Liver (tissue), 9 donors: ENCODE measurements around the gene FAM53B. TPM values are rescaled to one million over a fixed set of nuclear protein-coding genes. Genes with fewer than 3 reads are reported as not detected.

ENCODE experiments used
- DNase-seq: peaks from one replicate; pipeline ENCODE4 v3.0.0-alpha.2; 2017; ENCODE audit warnings: low spot score
- H3K27ac ChIP-seq, 2 donors: one replicate each; pipeline ENCODE4 v1.7.0; 2013; ENCODE audit warnings: inconsistent platforms in 2 of 2, low read length in 2 of 2, control low read depth in 1 of 2, low read depth in 1 of 2, mild to moderate bottlenecking in 1 of 2
- H3K27me3 ChIP-seq, 4 donors: one replicate each; pipeline versions ENCODE4 v1.6.1 to v1.7.0; 2013; ENCODE audit warnings: low read length in 3 of 4, inconsistent platforms in 1 of 4, mild to moderate bottlenecking in 1 of 4, moderate library complexity in 1 of 4; ENCODE audit not compliant: control insufficient read depth in 4 of 4, insufficient read depth in 4 of 4
- H3K36me3 ChIP-seq, 4 donors: one replicate each; pipeline versions ENCODE4 v1.6.1 to v1.7.0; 2013; ENCODE audit warnings: low read length in 3 of 4, mild to moderate bottlenecking in 3 of 4, low read depth in 1 of 4, moderate library complexity in 1 of 4; ENCODE audit not compliant: control insufficient read depth in 4 of 4, insufficient read depth in 3 of 4
- H3K4me1 ChIP-seq, 4 donors: one replicate each; pipeline versions ENCODE4 v1.6.1 to v1.7.0; 2013; ENCODE audit warnings: low read length in 3 of 4, mild to moderate bottlenecking in 3 of 4, moderate library complexity in 1 of 4; ENCODE audit not compliant: control insufficient read depth in 4 of 4, insufficient read depth in 4 of 4
- H3K4me3 ChIP-seq, 3 donors: one replicate each; pipeline versions ENCODE4 v1.6.1 to v1.7.0; 2013; ENCODE audit warnings: low read length in 3 of 3, control low read depth in 1 of 3, low read depth in 1 of 3, mild to moderate bottlenecking in 1 of 3
- H3K9ac ChIP-seq, 2 donors: one replicate each; pipeline ENCODE4 v1.7.0; 2013; ENCODE audit warnings: low read length in 2 of 2, mild to moderate bottlenecking in 2 of 2, moderate library complexity in 2 of 2, control low read depth in 1 of 2, low read depth in 1 of 2
- H3K9me3 ChIP-seq, 4 donors: one replicate each; pipeline versions ENCODE4 v1.6.1 to v1.7.0; 2013; ENCODE audit warnings: low read length in 3 of 4; ENCODE audit not compliant: control insufficient read depth in 4 of 4
- ATF3 ChIP-seq: IDR thresholded peaks from 2 replicates; pipeline ENCODE4 v1.6.1; 2016; ENCODE audit warnings: antibody characterized with exemption
- CTCF ChIP-seq: fragments of 150-350 bp; IDR thresholded peaks from 2 replicates; pipeline ENCODE4 v1.5.1; 2017; ENCODE audit warnings: improper control_type of control experiment, low read depth, low read length; ENCODE audit not compliant: missing input control
- EGR1 ChIP-seq, 2 donors: IDR thresholded peaks; 2 replicates each; pipeline ENCODE4 v1.6.1; 2016 to 2018; ENCODE audit warnings: antibody characterized with exemption in 2 of 2, low read depth in 2 of 2
- FOXA1 ChIP-seq: IDR thresholded peaks from 2 replicates; pipeline ENCODE4 v1.6.1; 2016; ENCODE audit warnings: antibody characterized with exemption
- FOXA2 ChIP-seq: IDR thresholded peaks from 2 replicates; pipeline ENCODE4 v1.6.1; 2016; ENCODE audit warnings: antibody characterized with exemption
- GABPA ChIP-seq, 2 donors: IDR thresholded peaks in 1 of 2; conservative IDR thresholded peaks in 1 of 2; 2 replicates each; pipeline ENCODE4 v1.6.1; 2016; ENCODE audit warnings: antibody characterized with exemption in 2 of 2, mild to moderate bottlenecking in 1 of 2, moderate library complexity in 1 of 2
- HNF4A ChIP-seq, 2 donors: conservative IDR thresholded peaks; 2 replicates each; pipeline ENCODE4 v1.6.1; 2016; ENCODE audit warnings: antibody characterized with exemption in 2 of 2, mild to moderate bottlenecking in 2 of 2
- JUND ChIP-seq, 2 donors: IDR thresholded peaks; 2 replicates each; pipeline ENCODE4 v1.6.1; 2016; ENCODE audit warnings: antibody characterized with exemption in 2 of 2
- RXRA ChIP-seq, 2 donors: IDR thresholded peaks; 2 replicates each; pipeline ENCODE4 v1.6.1; 2017 to 2018; ENCODE audit warnings: antibody characterized with exemption in 2 of 2, mild to moderate bottlenecking in 1 of 2
- ZBTB33 ChIP-seq: IDR thresholded peaks from 2 replicates; pipeline ENCODE4 v1.6.1; 2016; ENCODE audit warnings: antibody characterized with exemption
- WGBS: extraction: QIAGEN DNeasy Blood & Tissue Kit; methylation state at CpG from one replicate; pipeline ENCODE4 v1.1.7; 2013; 5-methylcytosine and 5-hydroxymethylcytosine counted together
- polyA plus RNA-seq, 2 donors: library from polyadenylated mRNA; stranded (reverse) in 1 of 2; unstranded in 1 of 2; fragments of 200-250 nt in 1 of 2; fragments of >200 nt in 1 of 2; fragmentation: Nextera tagmentation in 1 of 2; extraction: Ambion mirVana in 1 of 2; gene quantifications; one replicate each; pipeline versions ENCODE4 v1.2.1 to v1.2.3, GENCODE V29; 2013 to 2015
- total RNA-seq, 2 donors: library from RNA; depleted of rRNA; stranded (reverse); fragments of >200 nt; gene quantifications; one replicate each; pipeline ENCODE4 v1.2.3, GENCODE V29; 2014
- donor health status: healthy.
- donor health status: healthy.
- donor health status: healthy.
- donor health status: healthy.
- donor health status: healthy.

The FAM53B gene
- total and polyA plus RNA-seq, 4 donors: 1.1 to 24.0 (median 6.3) TPM

GRCh38 chr10:124743191-124744101 lies 732 bp downstream of the FAM53B start:
- Histone ChIP-seq H3K27ac (peak overlapping the region; percentile 47 to 72), H3K27me3 (no peaks in the 10 kb centered on the region), H3K4me1 (peaks cover 5 to 49% (median 44%) of the 10 kb centered on the region in 4 donors), H3K9me3 (no peaks in the 10 kb centered on the region), H3K36me3 (peaks cover 0 to 3% (median 0%) of the 10 kb centered on the region in 4 donors), H3K4me3 (peak overlapping the region; percentile 67 to 86 (median 72)), H3K9ac (peak overlapping the region; percentile 42 to 65)
- WGBS: under 1% methylated on average over 101 of the region's 101 CpGs
- DNase-seq: peak; percentile 59
- TF ChIP-seq JUND (IDR thresholded peaks at IDR 0.05): no peak
- TF ChIP-seq HNF4A (conservative IDR thresholded peaks at IDR 0.05): no peak
- TF ChIP-seq GABPA (IDR thresholded peaks at IDR 0.05 in 1 of 2, conservative IDR thresholded peaks at IDR 0.05 in 1 of 2): no peak
- no peak for TF ChIP-seq CTCF
- TF ChIP-seq FOXA2: no peak
- no peak for TF ChIP-seq ZBTB33
- no peak for TF ChIP-seq ATF3
- TF ChIP-seq FOXA1: no peak

- Histone ChIP-seq H3K4me1 (peaks cover 6 to 56% (median 49%) of the 10 kb centered on the region in 4 donors), H3K27ac (peak overlapping the region in 1 of 2 donors; percentile 35), H3K27me3 (no peaks in the 10 kb centered on the region), H3K4me3 (peak overlapping the region in 2 of 3 donors; percentile 72 to 86), H3K9ac (peak overlapping the region; percentile 20 to 52), H3K9me3 (no peaks in the 10 kb centered on the region), H3K36me3 (no peaks in the 10 kb centered on the region)
- WGBS: 34% methylated on average over 42 of the region's 42 CpGs
- DNase-seq: no peak
- TF ChIP-seq GABPA (IDR thresholded peaks at IDR 0.05 in 1 of 2, conservative IDR thresholded peaks at IDR 0.05 in 1 of 2): no peak
- TF ChIP-seq EGR1 (IDR thresholded peaks at IDR 0.05; ENCODE audit: low read depth in 2 of 2): no peak
- TF ChIP-seq RXRA (IDR thresholded peaks at IDR 0.05): no peak
These were observed 1.6 kb downstream of the FAM53B start for GRCh38 chr10:124742413-124743190.
